ENCODE measurements around the gene STH. TPM values are rescaled to one million over a fixed set of nuclear protein-coding genes. Genes with fewer than 3 reads are reported as not detected.

The STH gene
- total RNA-seq, 1 donor from 2014 or later = not detected

DNA sequence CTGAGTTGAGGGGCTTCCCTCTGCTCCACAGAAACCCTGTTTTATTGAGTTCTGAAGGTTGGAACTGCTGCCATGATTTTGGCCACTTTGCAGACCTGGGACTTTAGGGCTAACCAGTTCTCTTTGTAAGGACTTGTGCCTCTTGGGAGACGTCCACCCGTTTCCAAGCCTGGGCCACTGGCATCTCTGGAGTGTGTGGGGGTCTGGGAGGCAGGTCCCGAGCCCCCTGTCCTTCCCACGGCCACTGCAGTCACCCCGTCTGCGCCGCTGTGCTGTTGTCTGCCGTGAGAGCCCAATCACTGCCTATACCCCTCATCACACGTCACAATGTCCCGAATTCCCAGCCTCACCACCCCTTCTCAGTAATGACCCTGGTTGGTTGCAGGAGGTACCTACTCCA is 26.0 kb downstream of the STH start:
- DNase-seq (ENCODE audit: low spot score) = no peak

DNA sequence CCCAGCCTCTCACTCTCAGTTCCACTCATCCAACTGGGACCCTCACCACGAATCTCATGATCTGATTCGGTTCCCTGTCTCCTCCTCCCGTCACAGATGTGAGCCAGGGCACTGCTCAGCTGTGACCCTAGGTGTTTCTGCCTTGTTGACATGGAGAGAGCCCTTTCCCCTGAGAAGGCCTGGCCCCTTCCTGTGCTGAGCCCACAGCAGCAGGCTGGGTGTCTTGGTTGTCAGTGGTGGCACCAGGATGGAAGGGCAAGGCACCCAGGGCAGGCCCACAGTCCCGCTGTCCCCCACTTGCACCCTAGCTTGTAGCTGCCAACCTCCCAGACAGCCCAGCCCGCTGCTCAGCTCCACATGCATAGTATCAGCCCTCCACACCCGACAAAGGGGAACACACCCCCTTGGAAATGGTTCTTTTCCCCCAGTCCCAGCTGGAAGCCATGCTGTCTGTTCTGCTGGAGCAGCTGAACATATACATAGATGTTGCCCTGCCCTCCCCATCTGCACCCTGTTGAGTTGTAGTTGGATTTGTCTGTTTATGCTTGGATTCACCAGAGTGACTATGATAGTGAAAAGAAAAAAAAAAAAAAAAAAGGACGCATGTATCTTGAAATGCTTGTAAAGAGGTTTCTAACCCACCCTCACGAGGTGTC is 26.6 kb downstream of the STH start:
- no peak for DNase-seq (ENCODE audit: low spot score)

DNA sequence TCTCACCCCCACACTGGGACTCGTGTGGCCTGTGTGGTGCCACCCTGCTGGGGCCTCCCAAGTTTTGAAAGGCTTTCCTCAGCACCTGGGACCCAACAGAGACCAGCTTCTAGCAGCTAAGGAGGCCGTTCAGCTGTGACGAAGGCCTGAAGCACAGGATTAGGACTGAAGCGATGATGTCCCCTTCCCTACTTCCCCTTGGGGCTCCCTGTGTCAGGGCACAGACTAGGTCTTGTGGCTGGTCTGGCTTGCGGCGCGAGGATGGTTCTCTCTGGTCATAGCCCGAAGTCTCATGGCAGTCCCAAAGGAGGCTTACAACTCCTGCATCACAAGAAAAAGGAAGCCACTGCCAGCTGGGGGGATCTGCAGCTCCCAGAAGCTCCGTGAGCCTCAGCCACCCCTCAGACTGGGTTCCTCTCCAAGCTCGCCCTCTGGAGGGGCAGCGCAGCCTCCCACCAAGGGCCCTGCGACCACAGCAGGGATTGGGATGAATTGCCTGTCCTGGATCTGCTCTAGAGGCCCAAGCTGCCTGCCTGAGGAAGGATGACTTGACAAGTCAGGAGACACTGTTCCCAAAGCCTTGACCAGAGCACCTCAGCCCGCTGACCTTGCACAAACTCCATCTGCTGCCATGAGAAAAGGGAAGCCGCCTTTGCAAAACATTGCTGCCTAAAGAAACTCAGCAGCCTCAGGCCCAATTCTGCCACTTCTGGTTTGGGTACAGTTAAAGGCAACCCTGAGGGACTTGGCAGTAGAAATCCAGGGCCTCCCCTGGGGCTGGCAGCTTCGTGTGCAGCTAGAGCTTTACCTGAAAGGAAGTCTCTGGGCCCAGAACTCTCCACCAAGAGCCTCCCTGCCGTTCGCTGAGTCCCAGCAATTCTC is 27.4 kb downstream of the STH start:
- no peak for DNase-seq (ENCODE audit: low spot score)

DNA sequence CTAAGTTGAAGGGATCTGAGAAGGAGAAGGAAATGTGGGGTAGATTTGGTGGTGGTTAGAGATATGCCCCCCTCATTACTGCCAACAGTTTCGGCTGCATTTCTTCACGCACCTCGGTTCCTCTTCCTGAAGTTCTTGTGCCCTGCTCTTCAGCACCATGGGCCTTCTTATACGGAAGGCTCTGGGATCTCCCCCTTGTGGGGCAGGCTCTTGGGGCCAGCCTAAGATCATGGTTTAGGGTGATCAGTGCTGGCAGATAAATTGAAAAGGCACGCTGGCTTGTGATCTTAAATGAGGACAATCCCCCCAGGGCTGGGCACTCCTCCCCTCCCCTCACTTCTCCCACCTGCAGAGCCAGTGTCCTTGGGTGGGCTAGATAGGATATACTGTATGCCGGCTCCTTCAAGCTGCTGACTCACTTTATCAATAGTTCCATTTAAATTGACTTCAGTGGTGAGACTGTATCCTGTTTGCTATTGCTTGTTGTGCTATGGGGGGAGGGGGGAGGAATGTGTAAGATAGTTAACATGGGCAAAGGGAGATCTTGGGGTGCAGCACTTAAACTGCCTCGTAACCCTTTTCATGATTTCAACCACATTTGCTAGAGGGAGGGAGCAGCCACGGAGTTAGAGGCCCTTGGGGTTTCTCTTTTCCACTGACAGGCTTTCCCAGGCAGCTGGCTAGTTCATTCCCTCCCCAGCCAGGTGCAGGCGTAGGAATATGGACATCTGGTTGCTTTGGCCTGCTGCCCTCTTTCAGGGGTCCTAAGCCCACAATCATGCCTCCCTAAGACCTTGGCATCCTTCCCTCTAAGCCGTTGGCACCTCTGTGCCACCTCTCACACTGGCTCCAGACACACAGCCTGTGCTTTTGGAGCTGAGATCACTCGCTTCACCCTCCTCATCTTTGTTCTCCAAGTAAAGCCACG is 28.3 kb downstream of the STH start:
- DNase-seq (ENCODE audit: low spot score) = no peak

DNA sequence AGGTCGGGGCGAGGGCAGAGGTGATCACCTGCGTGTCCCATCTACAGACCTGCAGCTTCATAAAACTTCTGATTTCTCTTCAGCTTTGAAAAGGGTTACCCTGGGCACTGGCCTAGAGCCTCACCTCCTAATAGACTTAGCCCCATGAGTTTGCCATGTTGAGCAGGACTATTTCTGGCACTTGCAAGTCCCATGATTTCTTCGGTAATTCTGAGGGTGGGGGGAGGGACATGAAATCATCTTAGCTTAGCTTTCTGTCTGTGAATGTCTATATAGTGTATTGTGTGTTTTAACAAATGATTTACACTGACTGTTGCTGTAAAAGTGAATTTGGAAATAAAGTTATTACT is 28.9 kb downstream of the STH start:
- no peak for DNase-seq (ENCODE audit: low spot score)

DNA sequence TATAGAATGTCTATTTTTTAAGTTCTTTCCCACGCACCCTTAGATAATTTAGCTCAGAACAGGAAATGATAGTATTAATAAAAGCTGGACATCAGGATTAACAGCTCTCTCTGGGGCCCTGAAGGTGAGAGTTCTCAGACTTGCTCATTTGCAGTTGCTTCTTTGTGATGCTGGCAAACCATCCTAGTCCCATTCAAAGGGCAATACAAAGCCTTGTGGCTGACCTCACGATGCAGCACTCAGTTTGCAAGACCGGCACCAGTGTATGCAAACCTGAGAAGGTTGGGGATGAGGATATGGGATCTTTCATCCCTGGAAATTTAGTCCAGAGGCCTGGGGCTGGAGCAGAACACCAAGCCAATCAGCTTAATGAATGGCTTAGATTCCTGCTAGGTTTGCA is 29.3 kb downstream of the STH start:
- no peak for DNase-seq (ENCODE audit: low spot score)

DNA sequence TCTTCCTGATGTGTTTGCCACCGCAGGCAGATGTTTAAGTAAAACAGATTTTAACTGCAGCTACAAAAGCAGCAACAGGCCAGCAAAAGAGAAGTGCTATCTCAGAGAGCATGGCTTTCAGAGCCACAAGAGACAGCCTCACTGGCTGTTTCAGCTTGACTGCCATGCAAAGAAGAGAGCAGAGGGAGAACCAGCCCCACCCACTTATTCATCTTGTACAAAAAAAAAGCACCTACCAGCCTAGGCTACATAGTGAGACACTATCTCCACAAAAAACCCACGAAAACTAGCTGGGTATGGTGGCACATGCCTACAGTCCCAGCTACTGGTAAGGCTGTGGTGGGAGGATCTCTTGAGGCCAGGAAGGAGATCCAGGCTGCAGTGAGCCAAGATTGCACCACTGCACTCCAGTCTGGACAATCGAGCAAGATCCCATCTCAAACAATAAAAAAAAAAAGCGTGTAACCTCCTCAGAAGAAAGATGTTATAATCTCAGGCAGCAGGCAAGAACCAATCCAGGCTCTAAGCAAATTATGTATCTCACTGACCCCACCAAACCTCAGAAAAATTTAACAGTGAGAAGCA is 30.0 kb downstream of the STH start:
- no peak for DNase-seq (ENCODE audit: low spot score)

DNA sequence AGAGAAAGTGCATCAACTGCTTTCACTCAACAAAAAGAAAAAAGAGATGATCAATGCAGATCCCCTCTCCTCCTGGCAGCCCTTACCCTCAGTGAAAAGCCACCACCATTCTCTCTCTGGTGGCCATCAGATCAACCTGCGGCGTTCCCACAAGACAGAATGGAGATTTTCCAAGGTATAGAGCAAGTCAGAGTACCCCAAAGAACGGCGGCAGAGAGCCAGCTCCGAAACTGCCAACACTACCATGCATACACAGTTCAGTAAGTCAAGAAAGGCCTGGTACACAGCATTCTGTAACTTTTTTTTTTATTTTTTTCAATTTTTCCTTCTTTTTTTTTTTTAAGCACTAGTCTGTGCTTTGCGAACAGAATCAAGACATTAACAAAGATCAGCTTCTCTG is 30.6 kb downstream of the STH start:
- DNase-seq (ENCODE audit: low spot score) = no peak

DNA sequence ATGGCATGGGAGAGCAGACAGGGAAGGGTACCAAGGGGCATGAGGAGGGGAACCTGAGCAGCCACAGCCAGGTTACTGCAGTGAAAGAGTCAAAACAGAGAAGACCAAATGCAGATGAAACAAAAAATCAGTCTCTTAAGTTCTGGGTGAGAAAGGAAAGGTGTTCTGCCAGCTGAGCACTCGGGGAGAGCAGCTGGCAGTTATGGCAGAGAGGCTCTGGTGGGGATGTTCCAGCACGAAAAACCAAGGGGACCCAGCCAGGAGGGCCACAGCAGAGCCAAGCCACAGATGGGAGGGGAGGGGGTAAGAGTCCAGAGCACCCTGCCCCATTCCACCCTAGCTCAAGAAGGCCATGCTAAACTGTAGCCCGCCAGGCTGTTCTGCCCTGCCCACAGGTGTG is 31.7 kb downstream of the STH start:
- no peak for DNase-seq (ENCODE audit: low spot score)

DNA sequence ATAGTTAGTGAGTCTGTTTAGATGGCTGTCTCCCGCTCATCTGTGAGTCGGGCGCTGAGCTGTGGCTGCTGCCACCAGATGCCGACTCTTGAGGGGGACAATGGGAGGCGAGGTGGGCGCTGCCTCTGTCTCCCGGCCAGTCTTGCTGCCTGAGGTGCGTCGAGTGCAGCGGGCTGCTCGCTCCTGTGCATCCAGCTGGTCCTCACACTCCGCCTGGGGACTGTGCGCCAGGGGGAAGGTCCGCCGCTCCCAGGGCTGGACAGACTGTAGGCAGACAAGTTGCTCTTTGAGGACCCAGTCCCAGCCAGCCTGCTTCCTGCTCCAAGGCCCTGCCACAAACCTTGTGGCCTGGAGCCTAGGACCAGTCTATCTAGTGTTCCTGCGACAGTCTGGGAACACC is 32.4 kb downstream of the STH start:
- DNase-seq (ENCODE audit: low spot score) = no peak

DNA sequence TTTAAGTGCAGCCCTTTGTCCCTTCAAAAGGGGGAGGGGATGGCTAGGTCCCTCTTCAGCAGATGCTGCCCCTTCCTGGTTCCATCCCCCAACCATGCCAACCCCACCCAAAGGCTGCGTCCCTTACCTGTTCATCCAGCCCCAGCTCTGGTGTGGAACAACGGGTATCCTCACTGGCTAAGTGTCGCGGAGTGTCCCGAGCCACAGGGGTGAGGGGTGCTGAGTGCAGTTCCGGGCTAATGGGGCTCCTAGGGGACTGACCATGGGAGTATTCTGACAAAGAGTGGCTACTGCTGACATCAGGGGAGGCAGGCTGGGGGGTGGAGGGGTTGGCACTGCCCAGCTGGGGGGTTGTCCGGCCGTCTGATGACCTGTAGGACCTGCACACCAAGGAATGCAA is 32.9 kb downstream of the STH start:
- no peak for DNase-seq (ENCODE audit: low spot score)

DNA sequence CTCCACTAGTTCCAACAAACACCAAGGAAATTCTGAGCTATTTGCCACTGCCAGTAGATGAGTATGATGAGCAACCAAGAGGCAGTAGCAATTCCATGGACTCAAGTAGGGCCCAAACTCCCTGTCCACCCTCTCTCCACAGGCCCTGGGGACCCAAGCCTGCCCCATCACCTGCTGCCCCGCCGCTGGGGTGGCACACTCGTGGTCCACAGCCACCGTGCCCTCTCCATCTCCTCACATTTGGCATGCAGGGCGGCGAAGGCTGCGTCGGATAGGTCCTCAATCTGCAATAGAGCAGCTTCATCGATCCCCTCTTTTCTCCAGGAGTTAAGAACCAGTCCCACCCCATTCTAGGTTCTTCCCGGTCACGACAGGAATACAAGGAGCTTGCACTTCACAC is 33.9 kb downstream of the STH start:
- no peak for DNase-seq (ENCODE audit: low spot score)

DNA sequence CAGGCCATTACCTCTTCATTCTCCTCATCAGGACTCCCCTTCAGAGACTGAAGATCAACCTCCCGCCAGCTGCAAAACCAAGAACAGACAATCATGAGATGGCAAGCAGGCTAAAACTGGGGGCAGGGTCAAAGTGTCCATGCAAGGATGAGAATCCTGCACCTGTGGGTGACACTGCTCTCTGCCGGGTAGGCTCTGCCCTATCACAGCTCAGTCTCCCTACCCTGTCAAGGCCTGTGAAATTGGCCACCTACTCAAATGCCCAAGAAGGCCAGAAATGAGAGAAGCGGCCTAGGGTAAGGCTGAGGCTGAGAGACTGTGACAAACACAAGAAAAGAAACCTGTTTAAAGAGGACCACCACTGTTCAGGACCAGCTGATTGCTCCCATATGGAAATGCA is 34.3 kb downstream of the STH start:
- DNase-seq (ENCODE audit: low spot score) = no peak

DNA sequence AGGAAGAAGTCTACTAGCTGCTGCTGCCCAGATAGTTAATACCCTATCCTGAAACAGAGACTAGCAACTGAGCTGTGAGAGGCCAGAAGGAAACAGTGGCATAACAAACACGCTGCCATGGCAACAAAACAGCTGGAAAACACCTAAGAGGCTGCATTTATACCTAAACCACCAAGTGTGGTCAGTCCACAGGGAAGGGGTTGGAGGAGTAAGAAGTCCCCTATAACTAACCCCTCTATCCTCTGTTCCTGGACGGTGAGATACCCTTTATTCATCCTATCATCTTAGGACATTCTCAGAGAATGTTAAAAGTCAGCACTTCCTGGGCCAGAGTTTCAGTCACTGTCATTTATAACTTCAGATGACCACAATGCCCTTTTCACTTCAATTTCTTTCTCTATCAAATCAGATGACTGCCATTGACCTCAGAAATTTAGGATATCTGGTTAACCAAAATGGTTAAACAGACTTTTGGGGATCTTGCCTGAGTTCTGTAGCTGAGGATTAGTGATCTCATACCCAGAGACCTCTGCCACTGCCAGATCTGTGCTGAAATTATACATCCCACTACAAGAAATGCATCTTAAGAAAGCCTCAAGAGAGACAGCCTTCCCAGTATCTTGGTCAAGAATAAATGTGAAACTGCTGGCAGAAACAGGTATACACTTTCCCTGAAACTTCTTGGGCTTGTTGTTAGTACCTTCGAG is 36.2 kb downstream of the STH start:
- DNase-seq (ENCODE audit: low spot score) = no peak

DNA sequence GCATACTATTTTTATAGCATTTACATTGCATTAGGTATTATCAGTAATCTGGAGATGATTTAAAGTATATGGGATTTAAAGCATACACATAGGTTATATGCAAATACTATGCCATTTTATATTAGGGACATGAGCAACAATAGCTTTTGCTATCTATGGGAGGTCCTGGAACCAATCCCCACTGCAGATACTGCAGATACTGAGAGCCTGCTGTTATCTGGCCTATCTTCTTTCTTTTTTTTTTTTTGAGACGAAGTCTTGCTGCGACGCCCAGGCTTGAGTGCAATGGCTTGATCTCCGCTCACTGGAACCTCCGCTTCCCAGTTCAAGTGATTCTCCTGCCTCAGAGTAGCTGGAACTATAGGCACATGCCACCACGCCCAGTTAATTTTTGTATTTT is 37.4 kb downstream of the STH start:
- DNase-seq (ENCODE audit: low spot score) = no peak

DNA sequence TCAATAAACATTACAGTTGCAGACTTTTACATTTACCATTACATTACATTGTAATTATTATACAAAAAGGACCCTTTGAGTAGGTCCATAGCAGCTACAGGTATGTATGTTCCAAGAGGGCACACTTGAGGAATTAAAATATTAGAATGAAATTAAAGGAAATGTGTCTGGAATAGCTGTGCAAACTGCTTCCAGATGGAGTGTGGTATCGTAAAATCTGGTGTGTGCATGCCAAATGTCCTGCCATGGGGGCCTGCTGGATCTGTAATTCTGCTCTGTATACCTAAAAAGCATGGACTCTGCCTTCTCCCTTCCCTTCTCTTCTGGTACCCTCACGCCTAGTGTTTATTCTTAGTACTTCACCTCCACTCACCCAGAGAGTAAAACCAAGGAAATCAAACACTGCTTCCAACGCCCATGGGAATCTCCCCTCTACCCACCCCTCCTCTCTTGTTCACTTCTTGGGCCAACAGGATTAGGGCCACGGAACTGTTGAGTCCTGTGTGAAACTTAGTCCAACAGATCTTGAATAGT is 38.7 kb downstream of the STH start:
- no peak for DNase-seq (ENCODE audit: low spot score)

DNA sequence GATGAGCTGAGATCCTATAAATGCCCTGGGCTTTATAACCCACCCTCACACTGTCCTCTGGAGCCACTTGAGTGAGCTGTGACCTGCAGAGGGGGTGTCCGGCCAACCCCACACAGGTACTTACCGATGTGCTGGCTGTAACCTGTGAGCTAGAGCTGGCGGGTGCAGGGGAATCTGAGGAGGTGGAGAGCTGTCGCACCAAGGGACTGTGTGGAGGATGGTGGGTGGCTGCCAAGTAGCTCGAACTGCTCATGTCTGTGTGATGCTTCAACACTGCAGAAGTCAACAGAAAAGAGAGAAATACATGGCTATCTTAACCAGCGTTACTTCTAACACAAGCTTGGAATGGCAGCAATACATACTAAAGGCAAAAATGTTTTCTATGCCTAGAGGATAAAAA is 39.4 kb downstream of the STH start:
- DNase-seq (ENCODE audit: low spot score) = no peak

DNA sequence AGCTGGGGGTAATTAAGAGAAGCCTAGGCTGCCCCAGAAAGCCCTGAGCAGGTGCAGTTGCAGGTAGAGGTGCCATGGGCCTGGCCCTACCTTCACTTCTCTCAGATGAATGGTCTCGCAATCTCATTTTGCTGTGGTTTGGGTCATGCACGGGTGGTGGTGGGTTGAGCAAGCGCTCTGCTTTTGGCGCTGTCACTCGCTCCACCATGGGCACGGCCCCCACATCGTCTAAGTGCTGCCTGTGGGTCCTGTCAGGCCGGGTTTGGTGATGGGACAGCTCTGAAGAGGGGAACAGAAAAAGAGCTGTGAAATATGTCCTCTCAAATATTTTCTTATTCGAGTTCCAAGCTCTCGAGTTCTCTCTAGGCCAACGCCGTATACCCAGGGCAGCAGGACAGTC is 39.9 kb downstream of the STH start:
- no peak for DNase-seq (ENCODE audit: low spot score)

DNA sequence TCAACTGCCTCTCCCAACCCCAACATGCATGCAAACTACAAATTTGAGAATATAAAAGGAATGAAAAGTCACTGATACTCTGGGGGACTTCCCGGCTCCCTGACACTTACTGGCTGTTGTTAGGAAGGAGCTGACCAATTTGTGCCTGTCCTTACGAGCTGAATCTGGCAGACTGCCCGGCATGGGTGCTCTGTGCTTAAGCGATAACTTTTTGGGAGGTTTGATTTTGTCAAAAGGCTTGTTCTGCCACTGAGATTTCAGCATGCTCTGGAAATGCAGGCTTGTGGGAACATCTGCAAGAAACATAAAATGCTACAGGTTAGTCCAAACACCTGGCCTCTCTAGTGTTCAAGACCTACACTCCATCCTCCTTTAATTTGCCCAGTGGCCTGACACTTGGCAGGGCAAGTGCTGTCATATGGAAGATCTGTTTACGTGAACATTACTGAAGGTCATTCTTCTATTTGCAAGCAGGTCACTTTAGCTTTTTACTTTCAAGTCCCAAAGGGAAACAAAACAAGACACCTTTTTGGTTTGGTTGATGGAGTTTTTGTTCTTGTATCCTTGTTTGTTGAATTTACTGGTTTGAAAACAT is 40.6 kb downstream of the STH start:
- no peak for DNase-seq (ENCODE audit: low spot score)

DNA sequence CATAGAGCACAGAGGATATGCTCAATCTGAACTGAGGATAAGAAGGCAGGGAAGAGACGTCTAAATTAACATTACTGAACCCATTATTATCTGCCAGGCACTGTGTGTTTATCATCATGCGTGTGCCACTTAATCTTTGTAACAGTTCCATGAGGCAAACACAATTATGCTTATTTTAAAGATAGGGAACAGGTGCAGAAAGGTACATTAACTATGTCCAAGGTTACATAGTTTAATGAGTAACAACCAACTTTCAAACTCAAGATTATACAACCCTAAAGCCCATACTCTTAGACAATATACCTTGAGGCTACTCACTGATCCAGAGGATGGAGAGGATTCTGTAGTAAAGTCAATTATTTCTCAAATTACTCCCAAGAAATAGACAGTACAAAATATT is 43.2 kb downstream of the STH start:
- no peak for DNase-seq (ENCODE audit: low spot score)
